T-helper 1 cell treated with Interleukin-12 subunit alpha and Interleukin-12 subunit beta and Interleukin-4 antibody, amounts not matched to agents 30 ng/mL and 1 ng/mL, for 36 hours (primary cell): ENCODE results near the gene TOP1. TPM values are rescaled to one million over a fixed set of nuclear protein-coding genes. Genes with fewer than 3 reads are reported as not detected.

Source experiments
- intact Hi-C: fragments of 100-400 bp; cut with micrococcal nuclease; formaldehyde crosslinking; loops from one replicate; pipeline ENCODE4 v1.15.1; 2024
- total RNA-seq: library from RNA; stranded (reverse); gene quantifications from 2 replicates; pipeline ENCODE4 v1.2.3, GENCODE V29; 2022

TOP1 gene
- total RNA-seq, 1 donor from 2014 or later = 98.4 TPM

DNA sequence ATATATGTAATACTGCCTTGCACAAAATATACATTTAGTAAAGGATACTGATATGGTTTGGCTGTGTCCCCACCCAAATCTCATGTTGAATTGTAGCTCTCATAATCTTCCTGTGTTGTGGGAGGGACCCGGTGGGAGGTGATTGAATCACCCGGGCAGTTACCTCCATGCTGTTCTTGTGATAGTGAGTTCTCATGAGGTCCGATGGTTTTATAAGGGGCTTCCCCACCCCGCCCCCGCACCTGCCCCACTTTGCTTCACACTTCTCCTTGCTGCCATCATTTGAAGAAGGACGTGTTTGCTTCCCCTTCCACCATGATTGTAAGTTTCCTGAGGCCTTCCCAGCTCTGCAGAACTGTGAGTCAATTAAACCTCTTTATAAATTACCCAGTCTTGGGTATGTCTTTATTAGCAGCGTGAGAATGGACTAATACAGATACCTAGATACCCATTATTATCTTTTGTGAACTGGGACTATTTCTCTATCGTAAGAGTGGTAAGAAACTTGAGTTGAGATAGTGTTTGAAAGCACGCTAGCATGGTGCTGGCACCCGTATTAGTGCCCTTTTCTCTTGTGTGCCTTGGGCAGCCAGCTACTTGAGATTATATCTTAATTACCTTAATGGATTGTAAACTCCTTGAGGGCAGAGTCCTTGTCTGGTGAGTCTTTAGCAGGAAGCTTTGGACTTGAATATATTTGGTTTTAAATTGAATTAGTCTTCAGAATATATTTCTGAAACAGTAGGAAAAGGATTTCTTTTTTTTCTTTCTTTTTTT is 25.6 kb downstream of the TOP1 start:
- intact Hi-C loops = no loop called here

DNA sequence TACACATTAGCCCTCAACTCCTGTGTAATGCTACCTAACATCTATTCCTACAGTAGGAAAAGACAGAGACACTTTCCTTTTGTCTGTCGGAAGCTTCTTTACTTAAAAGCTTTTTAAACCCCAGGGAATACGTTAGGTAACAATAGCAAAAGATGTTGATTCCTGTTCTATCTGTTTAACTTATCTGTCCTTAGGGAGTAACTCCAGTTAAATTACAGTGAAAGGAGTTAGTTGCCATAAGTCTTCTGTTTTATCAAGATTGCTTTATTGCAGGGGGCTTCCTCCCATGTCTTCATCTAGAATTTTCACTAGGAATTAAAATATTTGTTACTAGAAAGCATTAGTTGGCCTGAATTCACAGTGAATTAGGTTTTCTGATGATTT is 26.2 kb downstream of the TOP1 start:
- intact Hi-C loops = loop anchor here (1.0 kb wide), 1 partner anchor 8 kb away; no protein-coding TSS in a partner anchor

DNA sequence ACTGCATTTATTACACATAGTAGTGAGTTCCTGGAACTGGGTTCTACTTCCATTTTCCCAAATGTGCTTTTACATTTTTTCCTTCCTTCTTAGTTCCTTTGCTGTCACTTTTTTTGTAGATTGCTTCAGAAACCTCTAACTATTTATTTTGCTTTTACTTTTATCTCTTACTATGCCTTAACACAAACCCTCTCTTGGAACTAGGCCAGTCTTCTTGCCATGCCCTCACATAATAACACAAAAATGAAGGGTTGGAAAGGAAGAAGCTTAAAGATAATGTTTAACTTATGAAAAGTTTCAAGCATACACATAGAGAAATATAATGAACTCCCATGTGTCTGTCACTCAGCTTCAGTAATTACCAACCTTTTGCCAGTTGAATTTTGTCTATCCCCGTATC is 27.1 kb downstream of the TOP1 start:
- intact Hi-C loops = loop anchor here (1.0 kb wide), 1 partner anchor 8 kb away; no protein-coding TSS in a partner anchor

DNA sequence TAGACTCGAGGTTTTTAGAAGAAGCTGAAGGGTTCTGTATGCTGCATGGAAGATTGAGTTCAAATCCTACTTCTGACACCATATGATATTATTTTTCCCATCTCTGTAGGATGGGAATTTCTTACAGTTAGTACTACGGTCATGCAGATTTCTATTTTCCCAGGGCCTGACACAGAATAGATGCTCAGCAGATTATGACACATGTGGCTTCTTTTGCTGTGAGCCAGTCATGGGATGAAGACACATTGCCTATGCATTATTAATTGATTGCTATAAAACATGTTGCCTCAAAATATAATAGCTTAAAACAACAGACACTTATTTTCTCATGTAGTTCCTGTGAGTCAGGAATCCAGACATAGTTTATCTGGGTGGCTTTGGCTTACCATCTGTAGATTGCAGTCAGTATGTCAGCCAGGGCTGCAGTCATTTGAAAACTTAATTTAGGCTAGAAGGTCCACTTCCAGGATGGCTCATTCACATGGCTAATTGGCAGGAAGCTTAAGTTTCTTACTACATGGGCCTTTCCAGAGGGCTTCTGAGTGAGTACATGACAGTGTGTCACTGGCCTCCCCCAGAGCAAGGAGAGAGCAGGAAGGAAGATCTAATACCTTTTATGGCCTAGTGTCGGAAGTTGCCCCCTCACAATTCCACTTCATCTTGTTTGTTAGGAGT is 29.5 kb downstream of the TOP1 start:
- intact Hi-C loops = no loop called here

DNA sequence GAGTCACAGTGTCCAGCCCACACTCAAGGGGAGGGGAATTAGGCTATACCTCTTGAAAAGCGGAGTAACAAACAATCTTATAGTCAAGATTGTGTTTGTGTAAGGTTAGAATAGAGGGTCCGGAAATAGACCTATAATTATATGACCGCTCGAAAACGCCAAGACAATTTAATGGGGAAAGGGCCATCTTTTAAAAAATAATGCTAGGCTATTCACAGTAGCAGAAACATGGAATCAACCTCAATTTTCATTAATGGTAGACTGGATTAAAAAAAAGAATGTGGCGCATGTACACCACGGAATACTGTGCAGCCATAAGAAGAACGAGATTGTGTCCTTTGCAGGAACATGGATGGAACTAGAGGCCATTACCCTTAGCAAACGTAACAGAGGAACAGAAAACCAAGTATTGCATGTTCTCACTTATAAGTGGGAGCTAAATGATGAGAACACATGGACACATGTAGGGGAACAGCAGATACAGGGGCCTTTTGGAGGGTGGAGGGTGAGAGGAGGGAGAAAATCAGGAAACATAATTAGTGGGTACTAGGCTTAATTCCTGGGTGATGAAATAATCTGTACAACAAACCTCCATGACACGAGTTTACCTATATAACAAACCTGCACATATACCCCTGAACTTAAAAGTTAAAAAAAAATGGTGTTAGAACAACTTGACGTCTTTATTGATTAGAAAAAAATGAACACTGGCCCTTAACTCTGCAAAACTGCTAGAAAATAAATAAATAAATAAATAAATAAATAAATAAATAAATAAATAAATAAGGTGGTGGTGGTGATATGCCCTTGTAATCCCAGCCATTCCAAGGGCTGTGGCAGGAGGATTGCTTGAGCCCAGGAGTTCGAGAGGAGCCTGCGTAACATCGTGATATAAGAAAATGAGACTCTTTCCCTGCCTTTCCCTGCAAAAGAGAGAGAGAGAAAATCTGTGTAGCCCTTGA is 30.3 kb downstream of the TOP1 start:
- intact Hi-C loops = no loop called here

DNA sequence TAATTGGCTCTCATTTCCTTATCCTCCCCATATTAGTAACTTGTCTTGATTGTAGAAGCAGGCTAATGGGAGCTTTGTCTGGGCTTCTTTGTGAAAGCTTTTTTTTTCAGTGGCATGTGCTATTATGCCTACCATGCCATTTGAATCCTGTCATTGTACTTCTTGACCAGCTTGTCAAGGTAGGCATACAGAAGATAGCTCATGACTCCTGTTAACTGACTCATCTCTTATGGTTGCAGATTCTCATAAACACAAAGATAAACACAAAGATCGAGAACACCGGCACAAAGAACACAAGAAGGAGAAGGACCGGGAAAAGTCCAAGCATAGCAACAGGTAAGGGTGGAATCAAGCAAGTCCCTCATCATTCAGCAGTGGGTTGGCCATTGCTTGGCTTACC is 32.5 kb downstream of the TOP1 start:
- intact Hi-C loops = no loop called here

DNA sequence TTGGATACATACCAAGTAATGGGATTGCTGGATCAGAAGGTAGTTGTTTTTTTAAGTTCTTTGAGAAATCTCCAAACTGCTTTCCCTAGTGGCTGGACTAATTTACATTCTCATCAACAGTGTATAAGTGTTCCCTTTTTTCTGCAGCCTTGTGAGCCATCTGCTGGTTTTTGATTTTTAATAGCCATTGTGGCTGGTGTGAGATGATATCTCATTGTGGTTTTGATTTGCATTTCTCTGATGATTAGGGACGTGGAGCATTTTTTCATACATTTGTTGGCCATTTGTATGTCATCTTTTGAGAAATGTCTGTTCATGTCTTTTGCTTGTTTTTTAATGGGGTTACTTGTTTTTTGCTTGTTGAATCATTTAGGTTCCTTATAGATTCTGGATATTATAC is 34.8 kb downstream of the TOP1 start:
- intact Hi-C loops = loop anchor here (1.0 kb wide), 1 partner anchor 8 kb away; no protein-coding TSS in a partner anchor

DNA sequence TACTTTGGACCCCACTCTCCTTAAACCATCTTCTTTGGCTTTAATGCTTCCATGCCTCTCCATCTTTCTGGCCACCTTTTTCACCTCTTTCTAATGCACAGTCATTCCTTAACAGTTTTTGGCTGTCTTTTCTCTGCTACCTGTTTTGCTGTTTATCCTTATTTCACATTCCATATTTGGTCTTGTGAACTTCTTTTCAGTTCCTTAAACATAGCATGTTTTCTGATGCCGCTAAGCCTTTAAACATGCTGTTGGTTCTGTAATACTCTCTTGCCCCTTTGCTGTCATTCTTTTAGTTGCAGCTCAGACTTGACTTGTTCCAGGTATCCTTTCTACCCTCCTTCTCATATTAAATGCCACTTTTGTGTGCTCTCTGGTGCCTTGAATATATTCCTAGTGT is 35.8 kb downstream of the TOP1 start:
- intact Hi-C loops = no loop called here

DNA sequence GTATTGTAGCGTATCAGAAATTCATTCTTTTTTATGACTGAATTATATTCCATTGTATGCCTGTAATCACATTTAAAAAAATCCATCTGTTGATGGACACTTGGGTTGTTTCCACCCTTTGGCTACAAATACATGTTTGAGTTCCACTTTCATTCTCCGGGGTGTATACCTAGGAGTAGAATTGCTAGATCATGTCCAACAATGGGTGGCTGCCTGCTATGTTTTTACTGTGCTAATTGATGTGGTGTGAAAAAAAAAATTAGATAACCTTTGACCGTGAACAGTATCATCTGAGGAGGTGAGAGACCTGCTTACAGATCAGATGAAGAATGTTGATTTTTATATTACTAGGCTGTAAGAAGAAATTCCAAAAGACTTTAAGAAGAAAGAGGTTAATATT is 37.1 kb downstream of the TOP1 start:
- intact Hi-C loops = no loop called here

DNA sequence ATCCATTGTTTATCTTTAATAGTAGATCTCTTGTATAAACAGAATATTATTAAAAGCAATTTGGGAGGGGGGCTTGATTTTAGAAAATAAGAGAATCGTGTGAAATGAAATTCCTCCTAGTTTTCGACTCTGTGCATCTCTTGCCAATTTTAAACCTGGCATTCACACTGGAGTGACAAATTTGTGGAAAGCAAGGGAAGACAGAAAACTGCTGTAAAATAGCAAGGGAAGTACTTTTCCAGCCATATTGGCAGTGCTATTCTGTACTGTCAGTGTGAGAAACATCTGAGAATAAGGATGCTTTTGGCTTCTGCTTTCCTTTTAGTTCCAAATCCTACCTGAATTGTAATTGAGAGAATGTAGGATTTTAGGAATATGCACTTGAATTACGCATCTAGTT is 40.2 kb downstream of the TOP1 start:
- intact Hi-C loops = no loop called here

DNA sequence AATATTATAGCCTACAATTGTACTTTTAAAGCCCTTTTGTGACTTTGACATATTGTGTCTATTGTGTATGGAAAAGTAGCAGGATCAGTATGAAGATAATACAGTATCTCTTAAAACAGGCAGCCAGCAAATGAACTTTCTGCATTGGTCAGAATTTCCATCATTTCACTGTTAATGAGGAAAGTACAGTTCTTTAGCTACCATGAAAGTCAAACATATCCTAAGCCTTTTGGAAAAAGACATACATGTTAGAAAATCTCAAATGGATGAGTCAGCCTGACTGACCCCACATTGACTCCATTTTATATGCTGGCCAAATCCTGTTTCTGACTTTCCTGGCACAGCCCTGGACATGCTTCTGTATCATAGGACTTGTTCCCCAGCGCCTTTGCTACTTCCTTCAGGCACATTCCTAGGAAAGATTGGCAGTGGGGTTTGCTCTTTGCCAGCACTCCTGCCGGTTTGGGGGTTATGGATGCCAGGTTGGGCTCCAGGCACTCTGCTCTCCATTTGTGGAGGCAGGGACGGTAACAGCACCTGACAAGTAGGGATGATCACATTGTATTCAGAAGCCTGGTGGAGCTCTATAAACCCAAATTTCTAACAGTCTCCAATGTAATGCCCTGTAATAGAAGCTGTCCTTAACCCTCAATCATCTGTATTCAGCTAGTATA is 43.7 kb downstream of the TOP1 start:
- intact Hi-C loops = no loop called here

DNA sequence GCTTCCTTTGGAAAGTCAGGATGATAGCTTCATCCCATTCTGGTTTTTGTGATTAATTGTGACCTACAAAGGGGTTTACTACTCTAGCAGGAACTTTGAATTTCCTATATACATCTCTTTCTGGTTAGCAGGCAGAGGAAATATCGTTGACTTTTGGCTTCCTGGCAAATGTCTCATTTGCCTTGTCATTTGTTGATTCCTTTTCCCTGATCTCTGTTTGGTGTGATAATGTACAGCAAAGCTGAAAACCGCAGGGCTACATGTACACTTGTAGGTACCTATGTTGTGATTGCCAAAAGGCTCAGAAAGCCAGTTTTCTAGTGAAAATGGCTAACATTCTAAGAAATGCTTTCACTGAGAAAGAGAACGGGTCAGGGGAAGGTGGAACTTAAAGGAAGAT is 44.3 kb downstream of the TOP1 start:
- intact Hi-C loops = loop anchor here (1.0 kb wide), 1 partner anchor 70 kb away; no protein-coding TSS in a partner anchor

DNA sequence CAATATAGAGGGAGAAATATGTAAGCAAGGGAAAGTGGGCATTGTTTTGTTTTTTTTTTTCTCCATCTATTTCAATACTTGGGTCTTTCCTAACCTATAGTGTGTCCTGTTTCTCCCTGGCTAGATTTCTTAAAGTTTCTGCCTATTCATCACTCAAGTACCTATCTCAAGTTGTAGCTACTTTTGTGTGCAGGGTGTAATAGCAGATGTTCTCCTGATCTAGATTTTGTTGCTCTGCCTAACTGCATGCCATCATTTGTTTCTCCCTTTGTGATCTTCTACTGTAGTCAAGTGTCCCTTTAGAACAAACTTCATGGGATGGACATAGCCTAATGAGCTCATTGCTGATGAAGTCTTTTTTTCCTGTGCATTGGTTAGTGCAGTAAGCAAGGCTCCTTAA is 45.8 kb downstream of the TOP1 start:
- intact Hi-C loops = no loop called here

DNA sequence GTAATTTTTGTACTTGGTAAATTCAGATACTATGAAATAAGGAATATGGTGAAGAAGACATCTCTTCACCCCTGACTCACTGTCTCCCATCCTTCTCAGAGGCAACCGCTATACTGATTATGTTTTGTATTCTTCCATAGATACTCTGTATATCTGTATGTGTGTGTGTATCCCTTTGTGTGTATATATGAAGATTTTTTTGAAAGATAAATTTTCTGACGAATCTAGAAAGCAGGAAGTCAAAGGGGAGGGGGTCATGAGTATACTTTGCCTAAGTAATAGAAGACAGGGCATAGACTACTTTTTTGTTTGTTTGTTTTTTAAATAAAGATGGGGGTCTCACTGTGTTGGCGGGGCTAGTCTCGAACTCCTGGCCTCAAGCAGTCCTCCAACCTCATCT is 48.2 kb downstream of the TOP1 start:
- intact Hi-C loops = loop anchor here (1.0 kb wide), 2 partner anchors 28 to 48 kb away; partner anchors contain the start of gene TOP1

DNA sequence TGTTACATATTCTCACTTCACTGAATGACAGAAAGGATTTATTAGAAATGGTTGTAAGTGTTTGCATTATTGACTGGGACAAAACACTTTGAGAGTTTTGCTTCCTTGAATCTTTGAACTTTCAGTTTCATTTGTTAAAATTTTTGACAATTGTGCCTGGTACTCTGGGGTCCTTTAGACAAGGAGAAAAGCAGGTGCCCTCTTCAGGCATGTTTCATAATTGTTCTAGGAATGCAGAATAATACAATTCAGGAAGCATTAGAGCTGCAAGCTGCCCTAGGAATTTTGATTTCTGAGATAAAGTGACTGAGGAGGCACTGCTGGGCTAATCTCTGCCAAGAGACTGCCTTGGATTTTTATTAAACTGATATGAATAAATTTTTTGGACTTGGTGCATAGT is 49.7 kb downstream of the TOP1 start:
- intact Hi-C loops = loop anchor here (1.0 kb wide), 2 partner anchors 88 to 110 kb away; no protein-coding TSS in a partner anchor

DNA sequence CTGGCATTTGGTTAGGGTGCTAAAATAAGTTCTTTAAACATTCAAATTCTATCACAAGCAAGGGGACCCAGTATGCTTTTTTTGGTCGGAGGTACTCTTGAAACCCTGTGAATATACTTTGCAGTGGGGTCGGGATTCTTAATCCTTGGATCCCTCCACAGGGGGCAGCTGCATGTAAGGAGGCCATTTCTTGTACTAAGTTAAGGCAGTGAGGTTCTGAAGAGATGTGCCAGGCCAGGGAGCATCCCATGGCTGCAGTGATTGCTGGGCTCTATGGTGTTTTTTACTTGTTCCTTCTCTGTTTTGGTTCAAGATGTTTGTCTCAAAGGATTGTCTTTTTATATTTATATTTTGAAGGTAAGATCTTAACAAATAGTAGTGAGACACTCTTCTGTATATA is 50.4 kb downstream of the TOP1 start:
- intact Hi-C loops = no loop called here

DNA sequence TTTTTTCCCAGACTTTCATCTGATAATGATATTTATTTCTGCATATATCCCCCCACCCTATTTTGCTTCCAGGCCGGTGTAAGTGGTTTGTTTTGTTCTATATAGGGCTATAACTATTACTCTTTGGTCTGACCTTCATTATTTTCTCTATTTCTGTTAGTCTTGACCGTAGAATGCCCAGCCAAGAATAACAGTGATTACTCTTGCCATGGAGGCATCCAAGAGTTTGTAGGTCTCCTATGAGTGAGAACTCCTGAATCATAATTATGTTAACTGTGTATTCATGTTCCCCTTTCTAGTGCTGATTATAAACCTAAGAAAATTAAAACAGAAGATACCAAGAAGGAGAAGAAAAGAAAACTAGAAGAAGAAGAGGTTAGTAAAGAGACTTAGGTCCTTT is 52.2 kb downstream of the TOP1 start:
- intact Hi-C loops = no loop called here

DNA sequence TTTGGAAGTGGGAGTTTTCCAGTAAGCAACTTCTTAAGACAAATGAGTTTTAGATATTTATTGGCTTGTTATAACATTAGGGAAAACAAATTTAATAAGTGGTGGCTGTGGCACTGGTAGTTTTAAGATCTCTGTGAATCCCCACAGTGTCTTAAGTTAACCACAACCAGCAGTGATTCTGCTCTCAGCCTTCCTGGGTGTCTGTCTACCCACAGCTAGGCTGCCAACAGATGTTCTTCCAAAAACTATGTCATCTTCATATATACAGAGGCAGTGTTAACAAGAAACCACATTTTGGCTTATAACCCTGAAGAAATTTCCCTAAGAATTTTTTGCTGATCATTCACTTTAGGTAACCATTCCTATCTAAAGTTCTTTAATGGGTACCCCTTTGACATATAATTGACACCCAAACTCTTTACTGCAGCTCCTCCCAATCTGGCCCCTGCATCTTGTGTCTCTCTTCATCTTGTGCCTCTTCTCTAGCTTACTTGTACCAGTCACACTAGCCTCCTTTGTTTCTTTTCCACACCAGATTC is 52.7 kb downstream of the TOP1 start:
- intact Hi-C loops = no loop called here

DNA sequence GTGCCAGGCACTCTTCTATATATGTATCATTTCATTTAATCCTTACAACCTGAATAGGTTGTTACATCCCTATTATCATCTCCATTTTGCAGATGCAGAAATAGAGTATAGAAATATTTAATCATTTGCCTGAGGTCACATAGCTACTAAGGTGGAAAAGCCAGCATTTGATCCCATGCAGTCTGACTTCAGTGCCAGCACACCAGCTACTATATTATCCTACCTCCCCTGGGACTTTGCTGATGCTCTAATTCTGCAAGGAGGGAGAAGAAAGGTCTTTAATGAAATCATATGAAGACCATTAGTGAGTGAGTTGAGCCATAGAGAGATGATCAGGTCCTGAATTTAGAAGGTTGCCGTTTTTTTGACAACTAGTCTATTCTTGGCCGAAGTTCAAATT is 53.7 kb downstream of the TOP1 start:
- intact Hi-C loops = no loop called here

DNA sequence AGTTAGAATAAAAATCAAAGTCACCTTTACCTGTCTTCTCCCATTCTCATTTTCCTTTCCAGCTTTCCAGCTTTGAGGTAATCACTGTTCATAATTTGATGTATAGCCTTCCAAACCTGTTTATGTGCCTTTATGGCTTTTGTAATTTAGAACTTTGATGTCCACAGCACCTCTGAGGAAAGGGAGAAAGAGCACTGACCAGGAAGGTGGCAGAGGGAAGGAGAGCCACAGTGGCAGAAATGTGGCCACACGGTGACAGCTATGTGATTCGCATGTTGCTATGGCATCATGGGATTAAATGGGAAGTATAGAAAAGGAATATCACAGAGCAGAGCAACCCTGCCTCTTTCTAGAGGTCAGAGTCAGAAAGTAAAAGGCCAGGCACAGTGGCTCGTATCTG is 57.0 kb downstream of the TOP1 start:
- intact Hi-C loops = no loop called here
